AG04450 (cell line): ENCODE measurements around the gene SHISA6. TPM values are rescaled to one million over a fixed set of nuclear protein-coding genes. Genes with fewer than 3 reads are reported as not detected.

Source experiments
- CTCF ChIA-PET: fragments of 300-600, 350-600 bp; formaldehyde crosslinking; extraction: SDS; loops from one replicate; lab custom pipeline; 2022; ENCODE audit warnings: antibody characterized with exemption, inconsistent platforms; lab: Charles Lee
- POLR2A ChIA-PET: fragments of 350-600 bp; formaldehyde crosslinking; extraction: SDS; loops from one replicate; lab custom pipeline; 2021; ENCODE audit warnings: antibody characterized with exemption, inconsistent platforms; lab: Yijun Ruan, JAX
- DNase-seq: peaks from one replicate; pipeline ENCODE4 v3.0.0-alpha.2; 2011; ENCODE audit warnings: low read depth, low spot score
- H3K27ac ChIP-seq: one replicate; pipeline ENCODE4 v1.5.1; 2012; ENCODE audit warnings: low read depth, low read length, control low read depth
- H3K27me3 ChIP-seq: one replicate; pipeline ENCODE4 v1.6.0; 2012; ENCODE audit warnings: low read length; ENCODE audit not compliant: control insufficient read depth, insufficient read depth
- H3K4me3 ChIP-seq: 2 replicates; pipeline ENCODE4 v1.5.1; 2011; ENCODE audit warnings: mild to moderate bottlenecking, low read depth, low read length, control low read depth
- H3K9me3 ChIP-seq: 2 replicates; pipeline ENCODE4 v1.5.1; 2012; ENCODE audit warnings: low read length; ENCODE audit not compliant: control insufficient read depth, insufficient read depth
- polyA plus RNA-seq: library from polyadenylated mRNA; depleted of rRNA; stranded (reverse); fragments of >200 nt; gene quantifications from 2 replicates; pipeline ENCODE4 v1.2.3, GENCODE V29; 2011
- TF ChIP-seq, protein P1 (sequence below): IDR thresholded peaks from 2 replicates; pipeline ENCODE4 v1.5.1; 2011; ENCODE audit warnings: low read depth, low read length, control low read depth, inconsistent platforms

The SHISA6 gene
- polyA plus RNA-seq, 1 experiment: not detected

DNA sequence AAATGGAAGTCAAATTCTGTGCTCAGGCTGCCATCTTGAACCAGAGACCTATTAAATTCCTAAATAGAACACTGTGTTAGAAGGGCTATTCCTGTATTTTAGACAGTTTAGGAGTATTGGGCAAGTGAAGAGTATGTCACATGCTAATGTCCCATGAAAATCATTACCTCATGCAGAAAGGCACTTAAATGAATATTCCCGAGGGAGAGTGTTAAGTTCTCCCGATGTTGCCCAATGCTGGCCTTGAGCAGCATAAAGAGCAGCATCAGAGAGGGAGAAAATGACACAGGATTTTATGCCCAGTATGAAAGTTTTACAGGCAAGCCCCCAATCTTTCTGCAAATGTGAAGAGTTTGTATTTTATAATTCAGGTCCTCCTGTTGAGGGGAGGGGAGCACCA lies 28.2 kb upstream of the SHISA6 start:
- POLR2A ChIA-PET: no interaction called here
- H3K27ac ChIP-seq: no peak overlapping the region
- no peak for DNase-seq
- no peaks in the 10 kb centered on the region for H3K27me3 ChIP-seq
- CTCF ChIA-PET: no interaction called here
- TF ChIP-seq, protein P1, sequence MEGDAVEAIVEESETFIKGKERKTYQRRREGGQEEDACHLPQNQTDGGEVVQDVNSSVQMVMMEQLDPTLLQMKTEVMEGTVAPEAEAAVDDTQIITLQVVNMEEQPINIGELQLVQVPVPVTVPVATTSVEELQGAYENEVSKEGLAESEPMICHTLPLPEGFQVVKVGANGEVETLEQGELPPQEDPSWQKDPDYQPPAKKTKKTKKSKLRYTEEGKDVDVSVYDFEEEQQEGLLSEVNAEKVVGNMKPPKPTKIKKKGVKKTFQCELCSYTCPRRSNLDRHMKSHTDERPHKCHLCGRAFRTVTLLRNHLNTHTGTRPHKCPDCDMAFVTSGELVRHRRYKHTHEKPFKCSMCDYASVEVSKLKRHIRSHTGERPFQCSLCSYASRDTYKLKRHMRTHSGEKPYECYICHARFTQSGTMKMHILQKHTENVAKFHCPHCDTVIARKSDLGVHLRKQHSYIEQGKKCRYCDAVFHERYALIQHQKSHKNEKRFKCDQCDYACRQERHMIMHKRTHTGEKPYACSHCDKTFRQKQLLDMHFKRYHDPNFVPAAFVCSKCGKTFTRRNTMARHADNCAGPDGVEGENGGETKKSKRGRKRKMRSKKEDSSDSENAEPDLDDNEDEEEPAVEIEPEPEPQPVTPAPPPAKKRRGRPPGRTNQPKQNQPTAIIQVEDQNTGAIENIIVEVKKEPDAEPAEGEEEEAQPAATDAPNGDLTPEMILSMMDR: no peak
- no peak overlapping the region for H3K4me3 ChIP-seq
- H3K9me3 ChIP-seq: peaks cover 14% of the 10 kb centered on the region

DNA sequence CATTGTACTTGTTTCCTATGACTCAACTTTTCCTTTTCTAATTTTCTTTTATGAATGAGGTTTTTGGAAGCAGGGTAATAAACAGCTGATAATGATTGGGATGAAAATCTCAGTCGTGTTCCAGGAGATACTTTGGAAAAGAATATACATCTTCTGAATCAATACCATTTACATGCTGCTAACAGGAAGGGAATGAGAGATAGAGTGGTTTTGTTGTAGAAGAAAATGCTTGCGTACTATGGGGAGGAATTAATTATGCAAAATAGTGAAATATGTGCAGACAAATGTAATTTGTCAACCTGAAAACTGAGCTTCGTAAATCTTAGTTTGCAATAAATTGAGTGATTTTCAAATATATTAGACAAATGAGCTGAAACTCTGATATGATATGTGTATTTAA lies 24.0 kb upstream of the SHISA6 start:
- TF ChIP-seq, protein P1: no peak
- no peaks in the 10 kb centered on the region for H3K27me3 ChIP-seq
- H3K9me3 ChIP-seq: peaks cover 19% of the 10 kb centered on the region
- no peak for DNase-seq
- no peak overlapping the region for H3K4me3 ChIP-seq
- ChIA-PET CTCF (no interaction called here), POLR2A (no interaction called here)
- no peak overlapping the region for H3K27ac ChIP-seq

DNA sequence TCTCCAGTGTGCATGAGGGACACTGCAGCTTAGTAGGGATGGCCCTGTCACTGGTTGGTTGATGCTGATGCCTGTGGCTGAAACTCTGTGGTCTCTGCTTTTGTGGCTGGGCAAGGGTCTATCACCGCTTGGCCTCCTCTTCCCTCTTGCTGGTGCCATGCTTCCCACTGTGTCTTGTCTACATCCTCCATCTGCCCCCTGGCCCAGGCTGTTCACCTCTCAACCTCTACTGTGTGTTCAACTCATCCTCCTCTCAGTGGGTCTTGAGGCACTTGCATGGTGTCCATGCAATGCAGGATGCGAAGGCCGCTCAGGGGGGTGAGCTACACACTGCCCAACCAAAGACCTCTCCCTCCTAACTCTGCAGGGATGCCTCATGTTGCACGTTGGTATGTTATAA lies 19.8 kb upstream of the SHISA6 start:
- ChIA-PET CTCF (no interaction called here), POLR2A (no interaction called here)
- Histone ChIP-seq H3K27ac (no peak overlapping the region), H3K4me3 (no peak overlapping the region), H3K9me3 (peaks cover 48% of the 10 kb centered on the region), H3K27me3 (no peaks in the 10 kb centered on the region)
- no peak for DNase-seq
- TF ChIP-seq, protein P1: no peak

DNA sequence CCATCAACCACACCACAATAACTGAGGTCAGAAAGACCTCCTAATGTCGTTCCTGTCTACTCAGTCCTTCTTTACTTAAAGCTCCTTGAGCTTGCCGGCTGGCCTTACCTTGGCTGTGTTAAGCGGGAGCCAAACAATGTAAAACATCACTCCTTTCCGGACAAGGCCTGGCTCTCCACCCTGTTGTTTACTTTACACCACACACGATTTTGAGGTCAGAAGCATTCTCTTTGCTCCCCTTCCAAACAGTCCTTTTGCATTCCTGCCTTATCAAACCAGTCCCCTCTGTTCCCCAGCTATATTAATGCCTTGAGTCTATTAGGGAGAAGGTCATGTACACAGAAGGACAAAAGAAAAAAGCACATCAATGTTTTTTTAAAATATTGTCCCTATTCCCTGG lies 19.3 kb upstream of the SHISA6 start:
- H3K27me3 ChIP-seq: no peaks in the 10 kb centered on the region
- DNase-seq: no peak
- TF ChIP-seq, protein P1: no peak
- no peak overlapping the region for H3K27ac ChIP-seq
- peaks cover 51% of the 10 kb centered on the region for H3K9me3 ChIP-seq
- CTCF ChIA-PET: no interaction called here
- H3K4me3 ChIP-seq: no peak overlapping the region
- POLR2A ChIA-PET: no interaction called here

DNA sequence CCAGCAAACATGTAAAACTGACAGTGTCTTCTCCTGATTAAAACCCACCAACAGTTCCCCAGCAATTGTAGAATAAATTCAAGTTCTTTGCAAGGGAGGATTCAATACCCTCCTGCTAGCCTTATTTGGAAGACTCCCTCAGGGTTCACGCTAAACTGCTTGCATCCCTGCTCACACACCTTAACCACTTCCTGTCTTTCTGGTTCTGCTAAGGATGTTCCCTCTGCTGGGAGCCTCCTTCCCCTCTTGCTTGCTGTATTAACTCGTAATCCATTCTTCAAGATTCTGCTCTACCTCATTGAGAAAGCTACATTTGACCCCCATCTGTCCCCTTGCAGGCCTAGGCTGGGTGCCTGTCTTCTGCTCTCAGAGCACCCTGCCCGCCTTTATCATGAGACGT lies 2.3 kb upstream of the SHISA6 start:
- TF ChIP-seq, protein P1: no peak
- peaks cover 15% of the 10 kb centered on the region for H3K9me3 ChIP-seq
- no peak for DNase-seq
- no peak overlapping the region for H3K4me3 ChIP-seq
- H3K27ac ChIP-seq: no peak overlapping the region
- CTCF ChIA-PET: no interaction called here
- POLR2A ChIA-PET: no interaction called here
- peaks cover 3% of the 10 kb centered on the region for H3K27me3 ChIP-seq
